ENCODE measurements around the gene AKR1C1.
"Not testable (repeated sequence)": the region's sequence is repeated elsewhere in the genome, so short reads cannot be mapped to it uniquely, and the experiment has no call there.

The AKR1C1 gene

DNA sequence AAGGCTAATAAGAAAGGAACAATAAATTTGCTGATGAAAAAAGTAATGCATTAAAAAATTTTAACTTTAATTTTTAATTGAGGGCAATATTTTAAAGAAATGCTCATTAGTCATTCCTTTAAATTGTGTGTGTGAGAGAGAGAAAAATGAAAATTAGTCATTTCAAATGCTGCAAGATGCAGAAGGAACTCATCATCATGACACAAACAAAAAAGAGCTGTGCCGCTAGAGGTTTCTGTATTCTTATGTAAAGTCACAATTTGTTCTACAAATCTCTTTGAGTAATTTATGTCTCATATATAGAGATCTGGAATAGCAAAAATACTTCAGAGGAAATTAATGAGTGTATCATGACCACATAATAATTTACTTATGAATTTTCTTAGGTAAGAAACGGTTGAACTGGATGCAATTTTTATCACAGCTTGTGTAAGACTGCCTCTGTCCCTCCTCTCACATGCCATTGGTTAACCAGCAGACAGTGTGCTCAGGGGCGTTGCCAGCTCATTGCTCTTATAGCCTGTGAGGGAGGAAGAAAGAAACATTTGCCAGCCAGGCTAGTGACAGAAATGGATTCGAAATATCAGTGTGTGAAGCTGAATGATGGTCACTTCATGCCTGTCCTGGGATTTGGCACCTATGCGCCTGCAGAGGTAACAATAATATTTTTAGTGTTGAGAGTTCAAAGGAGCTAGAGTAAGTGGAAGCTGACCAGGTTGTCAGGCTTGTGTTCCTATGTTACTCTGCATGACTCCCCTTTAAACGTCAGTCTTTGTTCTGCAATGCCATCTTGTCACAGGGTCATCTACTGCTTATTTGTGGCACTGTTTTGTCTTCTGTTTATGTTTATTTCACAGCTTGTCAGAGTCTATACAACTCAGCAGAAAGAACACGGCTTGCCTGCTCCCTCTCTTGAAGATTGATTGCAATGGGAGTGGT is at the start of gene AKR1C1:
TSS of gene AKR1C1 (plus strand) at position 540 of the 939 bp plus-strand sequence. CDS start at position 570, 30 bp downstream.
- DNase-seq = not testable (repeated sequence)

- DNase-seq = no peak
These were observed 48.9 kb upstream of the AKR1C1 start for GRCh38 chr10:4914213-4914850.

GRCh38 chr10:4916086-4916716 is 47.0 kb upstream of the AKR1C1 start:
- no peak for DNase-seq

DNA sequence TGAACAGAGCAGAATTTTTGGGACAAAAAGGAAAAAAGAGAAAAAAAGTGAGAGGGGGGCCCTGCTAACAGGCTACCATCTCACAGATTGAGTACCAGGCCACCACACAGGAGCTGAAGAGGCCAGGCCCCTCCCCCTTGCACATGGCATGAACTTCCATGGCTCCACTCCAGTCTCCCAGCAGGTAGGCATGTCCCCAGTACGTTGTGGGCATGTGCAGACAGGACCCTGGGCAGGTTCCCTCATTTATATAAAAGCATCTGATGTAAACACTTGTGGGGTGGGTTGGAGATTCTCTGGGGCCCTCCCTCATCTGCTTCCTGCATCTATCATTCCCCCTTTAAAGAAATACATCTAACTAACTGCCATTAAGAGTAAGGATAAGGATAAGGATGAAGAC is 45.0 kb upstream of the AKR1C1 start:
- DNase-seq = no peak

DNA sequence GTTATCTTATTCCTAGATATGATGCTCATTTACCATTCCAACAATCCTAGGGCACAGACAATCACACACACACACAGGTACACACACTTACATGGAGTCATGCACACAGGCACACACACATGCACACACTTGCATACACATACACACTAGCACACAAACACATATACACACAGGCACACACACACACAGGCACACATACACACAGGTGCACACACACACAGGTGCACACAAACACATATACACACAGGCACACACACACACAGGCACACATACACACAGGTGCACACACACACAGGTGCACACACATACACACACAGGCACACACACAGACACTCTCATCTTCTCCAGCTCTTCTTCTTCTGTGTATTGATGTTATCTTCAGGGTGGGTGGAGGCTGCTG is 38.7 kb upstream of the AKR1C1 start:
- not testable (repeated sequence) for DNase-seq

DNA sequence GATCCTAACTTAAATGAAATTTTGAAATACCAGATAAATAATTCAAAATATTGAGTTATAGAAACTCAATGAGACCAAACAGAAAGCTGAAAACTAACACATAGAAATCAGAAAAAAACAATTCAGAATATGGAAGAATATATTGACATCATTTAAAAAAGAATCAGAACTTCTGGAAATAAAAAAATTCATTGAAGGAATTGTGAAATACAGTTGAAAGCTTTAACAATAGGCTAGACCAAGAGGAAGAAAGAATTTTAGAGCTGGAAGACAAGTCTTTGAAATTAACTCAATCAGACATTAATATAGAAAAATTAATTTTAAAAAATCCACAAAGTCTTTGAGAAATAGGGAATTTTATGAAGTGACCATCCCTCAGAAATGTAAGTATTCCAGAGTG is 36.8 kb upstream of the AKR1C1 start:
- no peak for DNase-seq

DNA sequence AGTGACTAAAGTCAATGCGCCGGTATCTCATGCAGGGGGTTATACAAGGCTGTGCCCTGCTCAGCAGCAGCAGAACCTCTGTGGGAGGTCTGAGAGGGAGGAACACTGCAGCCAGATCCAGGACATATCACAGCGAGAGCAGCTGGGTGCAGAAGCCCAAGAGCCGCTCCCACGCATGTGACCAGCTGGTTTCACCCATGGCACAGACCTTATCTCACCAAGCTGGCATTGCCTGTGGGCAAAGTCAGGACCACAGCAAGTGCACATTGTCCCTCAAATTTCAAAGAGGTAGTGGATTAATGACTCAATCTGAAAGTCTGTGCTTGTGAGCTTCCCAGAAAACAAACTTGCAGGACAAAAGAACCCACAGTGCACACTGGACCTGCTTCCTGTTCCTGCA is 31.6 kb upstream of the AKR1C1 start:
- no peak for DNase-seq

- DNase-seq = no peak
These were observed 28.7 kb upstream of the AKR1C1 start for GRCh38 chr10:4934391-4934987.

GRCh38 chr10:4937346-4937745 is 25.9 kb upstream of the AKR1C1 start:
- DNase-seq = no peak

DNA sequence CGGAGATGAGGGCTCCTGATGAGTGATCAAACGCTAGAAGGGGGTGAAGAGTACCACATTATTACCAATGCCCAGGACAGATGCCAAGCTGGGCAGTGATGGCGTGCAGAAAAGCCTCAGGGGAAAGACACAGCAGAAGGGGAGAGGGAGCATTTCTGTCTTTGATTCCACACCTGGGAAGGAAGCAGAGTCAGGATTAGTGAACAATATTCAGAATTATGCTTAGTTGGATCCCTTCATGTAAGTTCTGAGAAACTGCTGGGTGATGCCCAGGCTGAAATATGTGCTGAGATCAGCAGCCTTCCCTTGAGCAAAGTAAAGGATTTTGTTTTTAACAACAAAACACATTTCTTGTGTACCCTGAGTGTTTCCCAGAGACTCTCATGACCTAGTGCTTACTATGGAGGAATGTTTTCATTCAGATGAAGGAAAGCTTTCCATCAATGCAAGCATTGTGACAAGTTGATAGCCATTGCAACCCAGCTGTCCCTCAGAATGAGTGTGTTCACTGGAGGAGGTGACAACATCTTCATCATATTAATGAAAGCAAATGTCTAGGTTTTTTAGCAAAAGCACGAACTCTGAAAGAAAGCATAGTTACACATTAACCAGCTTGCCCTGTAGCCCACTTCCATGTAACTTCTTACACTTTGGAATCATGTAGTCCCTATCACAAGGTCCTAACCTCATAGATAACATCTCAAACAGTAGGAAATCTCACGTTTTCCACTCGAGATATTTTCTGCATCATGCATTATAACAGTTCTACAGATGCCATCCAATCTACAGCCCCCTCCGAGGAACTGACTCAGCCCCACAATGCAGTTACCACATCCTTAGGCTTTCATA is 23.8 kb upstream of the AKR1C1 start:
- DNase-seq = no peak

GRCh38 chr10:4940073-4940428 is 23.2 kb upstream of the AKR1C1 start:
- not testable (repeated sequence) for DNase-seq

DNA sequence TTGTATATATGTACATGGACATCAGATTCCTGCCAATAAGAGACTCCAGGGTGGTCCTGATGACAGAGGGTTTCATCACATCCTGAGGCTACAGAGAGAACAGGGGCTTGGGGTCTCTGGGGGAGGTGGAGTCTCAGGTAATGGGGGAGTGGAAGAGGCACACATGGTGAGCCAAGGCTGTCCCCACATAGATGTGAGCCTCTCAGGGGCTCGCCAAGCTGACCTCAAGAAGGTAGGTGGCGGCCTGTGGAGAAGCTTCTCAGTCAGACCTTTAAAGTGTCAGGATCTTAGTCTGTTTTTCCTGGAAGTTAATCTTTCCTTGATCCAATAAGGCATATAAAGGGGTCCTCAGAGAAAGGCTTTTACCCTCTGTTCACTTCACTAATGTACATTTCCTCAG is 22.3 kb upstream of the AKR1C1 start:
- DNase-seq = not testable (repeated sequence)

GRCh38 chr10:4941540-4942330 is 21.5 kb upstream of the AKR1C1 start:
- no peak for DNase-seq

- not testable (repeated sequence) for DNase-seq
These were observed 20.3 kb upstream of the AKR1C1 start for GRCh38 chr10:4942931-4943330.

- DNase-seq = not testable (repeated sequence)
These were observed 19.8 kb upstream of the AKR1C1 start for GRCh38 chr10:4943416-4943815.

DNA sequence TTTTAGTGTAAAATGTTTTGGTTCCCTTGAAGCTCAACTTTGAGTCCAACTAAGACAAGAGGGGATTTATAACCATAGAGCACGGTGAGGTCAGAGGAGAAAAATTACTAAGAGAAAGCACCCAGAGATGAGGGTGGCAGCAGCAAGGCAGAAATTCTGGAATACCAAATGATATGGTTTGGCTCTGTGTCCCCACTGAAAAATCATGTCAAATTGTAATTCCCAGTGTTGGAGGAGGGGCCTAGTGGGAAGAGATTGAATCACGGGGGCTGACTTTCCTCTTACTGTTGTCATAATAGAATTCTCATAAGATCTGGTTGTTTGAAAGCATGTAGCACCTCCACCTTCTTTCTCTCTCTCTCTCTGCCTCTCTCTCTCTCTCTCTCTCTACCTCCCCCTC is 19.4 kb upstream of the AKR1C1 start:
- no peak for DNase-seq

DNA sequence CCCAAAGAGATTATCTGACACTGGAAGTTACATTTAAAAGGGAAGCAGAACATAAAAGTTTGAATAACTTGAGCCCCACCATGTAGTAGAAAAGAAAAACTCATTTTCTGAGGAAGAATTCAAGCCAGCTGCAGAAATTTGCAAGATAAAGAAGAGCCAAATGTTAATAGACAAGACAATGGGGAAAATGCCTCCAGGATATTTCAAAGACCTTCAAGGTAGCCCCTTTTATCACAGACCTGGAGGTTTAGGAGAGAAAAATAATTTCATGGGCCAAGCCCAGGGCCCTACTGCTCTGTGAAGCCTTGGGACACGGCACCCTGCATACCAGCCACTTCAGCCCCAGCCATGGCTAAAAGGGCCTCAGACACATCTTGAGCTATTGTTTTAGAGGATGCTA is 18.4 kb upstream of the AKR1C1 start:
- DNase-seq = no peak

GRCh38 chr10:4945766-4946717 is 17.2 kb upstream of the AKR1C1 start:
- no peak for DNase-seq

- DNase-seq = no peak
These were observed 16.1 kb upstream of the AKR1C1 start for GRCh38 chr10:4947039-4947634.

All from CD4-positive, alpha-beta T cell treated with Interleukin-17A for 1 hour (primary cell).